AG20443 (cell line): Measurements from ENCODE around the gene SLC6A2.
A peak's percentile ranks its signal among the peaks of the same experiment; 100 is the strongest.

ENCODE experiments used
- DNase-seq: peaks from one replicate; pipeline ENCODE4 v3.0.0; 2012; ENCODE audit warnings: low spot score, mixed read lengths

Gene SLC6A2

DNA sequence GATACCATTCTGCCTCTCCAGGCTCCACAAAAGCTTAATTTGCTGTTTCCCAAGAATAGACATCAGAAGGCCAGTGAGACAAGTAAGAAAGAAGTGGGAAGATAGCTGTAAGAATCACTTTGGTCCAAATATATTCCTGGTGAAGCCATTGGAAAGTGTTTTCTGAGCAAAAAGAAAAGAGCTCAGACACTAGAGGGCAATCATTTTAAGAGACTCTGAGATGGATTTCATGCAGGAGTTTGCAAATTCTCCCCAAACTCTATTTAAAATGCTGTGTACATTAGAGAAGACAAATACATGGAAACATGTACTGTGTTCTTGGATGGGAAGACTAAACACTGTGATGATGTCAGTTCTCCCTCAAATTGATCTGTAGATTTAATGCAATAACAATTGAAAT, 8.0 kb upstream of the SLC6A2 start:
- no peak for DNase-seq

DNA sequence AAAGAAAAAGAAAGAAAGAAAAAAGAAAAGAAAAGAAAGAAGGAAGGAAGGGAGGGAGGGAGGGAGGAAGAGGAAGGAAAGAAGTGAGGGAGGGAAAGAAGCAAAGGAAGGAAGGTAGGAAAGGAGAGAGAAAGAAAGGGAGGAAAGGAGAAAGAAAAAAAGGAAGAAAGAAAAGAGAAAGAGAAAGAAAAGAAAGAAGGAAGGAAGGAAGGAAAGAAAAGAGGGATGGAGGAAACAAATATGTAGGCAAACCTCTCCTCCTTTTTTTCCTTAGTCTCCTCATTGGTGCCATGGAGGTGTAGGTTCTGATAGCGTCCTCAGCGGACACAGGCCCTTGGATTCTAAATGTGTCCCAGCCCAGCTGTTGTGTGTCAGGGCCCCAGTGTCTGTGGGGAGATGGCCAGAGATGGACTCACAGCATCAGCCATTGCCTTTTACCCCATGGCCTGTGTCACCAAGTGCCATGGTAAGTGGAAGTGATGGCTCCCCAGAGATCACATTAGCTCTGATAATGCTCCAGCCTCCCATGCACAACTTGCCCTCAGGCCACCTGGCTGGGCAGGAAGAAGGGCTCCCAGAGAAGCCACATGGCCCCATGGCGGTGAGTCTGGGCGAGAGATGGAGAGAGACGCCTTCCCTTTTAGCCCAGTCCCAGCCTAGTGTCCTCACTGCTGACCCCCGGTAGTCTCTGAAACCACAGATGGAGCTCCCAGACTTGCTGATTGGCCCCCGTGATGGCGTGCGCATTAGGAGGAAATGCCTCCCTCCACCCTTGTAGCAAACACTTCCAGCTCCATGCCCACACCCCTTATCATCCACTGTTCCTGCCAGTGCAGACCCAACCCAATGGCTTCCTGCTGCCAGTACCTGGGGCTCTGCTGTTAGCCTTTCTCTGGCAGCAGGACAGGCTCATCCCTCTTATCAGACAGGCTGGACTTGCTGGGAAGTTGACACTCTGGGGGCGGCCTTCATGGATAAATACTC, 3.7 kb upstream of the SLC6A2 start:
- DNase-seq: no peak

DNA sequence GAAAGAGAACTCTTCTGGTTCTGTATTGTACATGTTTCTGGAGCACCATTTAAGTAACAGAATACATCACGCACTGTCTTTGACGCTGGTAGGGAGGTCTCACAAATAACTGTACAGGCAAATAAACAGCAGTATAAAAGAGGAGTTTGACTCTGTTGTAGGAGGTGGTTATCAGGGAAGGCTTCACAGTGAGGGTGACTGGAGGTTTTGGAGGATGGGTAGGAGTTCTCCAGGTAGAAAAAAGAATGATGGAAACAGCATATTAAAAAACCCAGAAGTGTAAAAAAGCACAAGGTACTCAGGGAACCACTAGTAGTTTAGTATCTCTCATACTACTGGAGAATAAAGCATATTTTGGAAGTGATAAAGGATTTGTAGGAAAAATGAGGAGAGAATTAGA, 2.7 kb upstream of the SLC6A2 start:
- DNase-seq: no peak

- DNase-seq: peak; percentile 20
Observed at GRCh38 chr16:55655381-55655896, 349 bp upstream of the SLC6A2 start.

GRCh38 chr16:55656691-55657092, 904 bp downstream of the SLC6A2 start:
- DNase-seq: no peak

GRCh38 chr16:55657616-55658015, 1.8 kb downstream of the SLC6A2 start:
- no peak for DNase-seq

- DNase-seq: no peak
Observed at GRCh38 chr16:55658898-55659420, 3.2 kb downstream of the SLC6A2 start.

DNA sequence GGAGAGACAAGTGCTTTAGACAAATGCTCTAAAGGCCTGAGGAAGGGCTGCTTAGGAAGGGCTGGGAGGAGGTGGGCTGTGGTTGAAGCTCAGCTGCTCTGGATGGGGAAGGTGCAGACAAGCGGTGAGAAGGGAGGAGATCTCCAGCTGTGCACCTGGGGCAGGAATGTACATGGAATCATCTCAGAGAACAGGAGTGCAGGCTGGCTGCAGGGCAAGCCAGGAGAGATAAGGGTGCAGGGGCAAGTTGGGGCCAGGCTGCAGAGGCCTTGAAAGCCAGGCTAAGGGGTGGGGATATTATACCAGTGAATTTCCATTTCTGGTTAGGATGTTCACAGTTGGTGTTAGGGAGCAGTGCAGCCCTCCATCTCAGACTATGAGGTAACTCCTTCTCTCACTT, 4.2 kb downstream of the SLC6A2 start:
- no peak for DNase-seq

- DNase-seq: no peak
Observed at GRCh38 chr16:55660828-55661227, 5.0 kb downstream of the SLC6A2 start.

GRCh38 chr16:55661941-55662643, 6.3 kb downstream of the SLC6A2 start:
- DNase-seq: peak; percentile 80

DNA sequence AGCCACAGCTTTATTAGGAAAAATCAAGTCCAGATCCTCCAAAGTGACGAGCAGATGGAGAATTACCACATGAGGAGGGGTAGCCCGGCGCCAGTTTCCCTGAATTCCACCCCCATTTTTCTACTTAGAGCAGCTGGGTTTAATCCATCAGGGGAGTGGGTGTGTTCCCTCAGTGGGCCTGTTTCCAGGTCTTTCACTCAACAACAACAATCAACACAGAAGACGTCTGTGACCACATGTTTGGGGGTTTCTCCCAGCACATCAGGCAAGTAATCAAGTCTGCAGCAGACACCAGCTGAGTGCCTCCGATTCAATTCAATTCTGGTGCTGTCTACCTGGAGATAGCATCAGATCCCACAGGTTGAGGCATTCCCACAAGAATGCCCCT, 6.8 kb downstream of the SLC6A2 start:
- DNase-seq: no peak

- DNase-seq: no peak
Observed at GRCh38 chr16:55663225-55663624, 7.4 kb downstream of the SLC6A2 start.

DNA sequence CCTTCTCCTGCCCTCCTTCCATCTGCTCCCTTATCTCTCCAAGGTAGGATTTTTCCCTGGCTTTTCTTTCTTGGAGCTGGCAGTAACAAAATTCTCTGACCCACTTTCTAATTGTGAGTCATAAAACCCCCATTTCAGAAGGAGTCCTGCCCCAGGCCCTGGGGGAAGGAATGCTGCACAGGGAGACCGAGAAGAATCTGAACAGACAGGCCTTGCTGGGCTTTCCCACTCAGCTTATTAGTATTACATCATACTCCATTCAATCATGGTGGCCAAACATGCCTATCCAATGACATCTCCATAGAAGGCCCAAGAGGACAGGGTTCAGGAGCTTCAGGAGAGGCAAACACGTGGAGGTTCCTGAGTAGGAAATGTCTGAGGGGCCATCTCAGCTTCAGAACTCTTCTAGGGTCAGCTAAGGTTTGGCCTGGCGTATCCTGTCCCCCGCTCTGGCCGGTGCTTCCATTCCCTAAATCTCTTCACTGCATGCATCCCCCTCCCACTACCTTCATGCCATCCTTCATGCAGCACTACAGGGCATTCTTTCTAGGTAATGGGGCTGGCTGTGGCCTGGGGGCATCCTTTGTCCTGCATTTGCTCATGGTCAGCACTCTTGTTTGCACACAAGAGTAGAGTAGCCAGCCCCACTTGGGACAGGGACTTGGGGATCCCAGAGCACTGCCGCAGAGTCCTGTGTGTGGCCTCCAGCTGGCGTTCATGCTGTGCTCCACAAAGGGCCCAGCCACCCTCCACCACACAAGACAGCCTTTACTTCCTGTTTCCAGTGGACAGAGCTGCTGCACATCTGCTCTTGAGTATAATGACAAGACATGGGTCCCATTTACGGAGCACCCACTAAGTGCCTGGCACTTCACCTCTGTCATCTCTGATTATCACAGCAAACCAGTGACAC, 8.2 kb downstream of the SLC6A2 start:
- DNase-seq: no peak

GRCh38 chr16:55664786-55665407, 9.1 kb downstream of the SLC6A2 start:
- no peak for DNase-seq

DNA sequence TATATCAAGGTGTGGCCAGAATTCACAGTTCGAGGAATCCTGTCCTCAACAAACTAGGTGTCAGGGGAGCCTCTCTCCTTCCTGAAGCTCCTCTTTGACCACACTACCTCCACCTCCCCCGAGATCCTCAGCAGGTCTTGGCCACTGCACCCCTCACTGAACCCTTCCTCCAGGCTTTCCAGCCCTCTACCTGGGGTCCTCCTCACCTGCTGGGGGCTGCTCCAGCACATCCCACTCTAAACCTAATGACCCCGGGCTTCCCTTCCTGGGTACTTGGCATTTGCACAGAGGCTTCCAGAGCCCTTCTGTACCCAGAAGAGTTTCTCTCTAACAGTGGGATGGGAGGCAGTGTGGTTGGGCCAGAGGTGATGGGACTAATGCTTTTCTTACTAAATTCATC, 9.7 kb downstream of the SLC6A2 start:
- DNase-seq: no peak

DNA sequence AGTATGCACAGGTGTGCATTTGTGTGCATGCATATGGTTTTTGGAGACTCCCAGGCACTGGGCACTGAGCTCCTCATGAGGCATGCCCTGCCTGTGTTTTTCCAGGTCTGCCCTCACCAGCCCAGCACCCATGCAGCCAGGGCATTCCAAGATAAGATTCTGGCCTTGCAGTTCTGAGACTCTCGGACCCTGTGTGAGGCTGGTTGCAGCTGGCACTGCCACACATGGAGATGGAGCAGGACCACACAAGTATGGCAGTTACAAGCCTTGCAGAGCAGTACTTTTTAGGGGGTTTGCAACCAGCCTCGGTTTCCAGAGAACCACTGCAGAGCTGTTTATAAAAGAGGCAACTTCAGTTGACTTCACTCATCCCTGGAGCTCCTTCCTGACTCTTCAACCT, 10.2 kb downstream of the SLC6A2 start:
- DNase-seq: no peak

GRCh38 chr16:55667753-55668152, 12.0 kb downstream of the SLC6A2 start:
- DNase-seq: no peak

- DNase-seq: peak; percentile 70
Observed at GRCh38 chr16:55668340-55669281, 12.8 kb downstream of the SLC6A2 start.

GRCh38 chr16:55671206-55671973, 15.6 kb downstream of the SLC6A2 start:
- DNase-seq: no peak

GRCh38 chr16:55671974-55672280, 16.1 kb downstream of the SLC6A2 start:
- no peak for DNase-seq
